H1 (cell line): ENCODE results near the gene RAD52. TPM values are rescaled to one million over a fixed set of nuclear protein-coding genes. Genes with fewer than 3 reads are reported as not detected.

Experiments
- CTCF ChIA-PET: fragments of 300-600 bp; sonication (Branson Sonifier 250); formaldehyde crosslinking; loops from one replicate; lab custom pipeline; 2021; ENCODE audit not compliant: partially characterized antibody; lab: Charles Lee
- POLR2A ChIA-PET: fragments of 300-600 bp; sonication (Branson Sonifier 250); formaldehyde crosslinking; loops from one replicate; lab custom pipeline; 2021; ENCODE audit warnings: inconsistent platforms; ENCODE audit not compliant: partially characterized antibody; lab: Charles Lee
- DNase-seq, 2 experiments: peaks; one replicate each; pipeline versions ENCODE4 v3.0.0 to v3.0.0-alpha.2; 2010 to 2022; ENCODE audit warnings: low spot score in 2 of 2, low read depth in 1 of 2, mixed read lengths in 1 of 2
- FAIRE-seq: peaks from 2 replicates; lab custom pipeline; 2011; peaks lifted over from hg19 to GRCh38; lab: Jason Lieb, UNC
- H2AFZ ChIP-seq: 2 replicates; pipeline ENCODE4 v1.8.1; 2012; ENCODE audit warnings: low read length, inconsistent platforms
- H2AK5ac ChIP-seq: 2 replicates; pipeline ENCODE4 v1.6.1; 2013; ENCODE audit warnings: low read depth, low read length
- H2BK120ac ChIP-seq: replicated peaks from 2 replicates; pipeline ENCODE3; 2013; ENCODE audit warnings: low read depth, low read length, inconsistent platforms
- H2BK12ac ChIP-seq: 2 replicates; pipeline ENCODE4 v1.6.1; 2013; ENCODE audit warnings: low read depth, low read length
- H2BK15ac ChIP-seq: 2 replicates; pipeline ENCODE4 v1.6.1; 2013; ENCODE audit warnings: low read length
- H2BK20ac ChIP-seq: 2 replicates; pipeline ENCODE4 v1.6.1; 2013; ENCODE audit warnings: low read length
- H2BK5ac ChIP-seq: 2 replicates; pipeline ENCODE4 v1.6.1; 2013; ENCODE audit warnings: low read depth, low read length
- H3K14ac ChIP-seq: 2 replicates; pipeline ENCODE4 v1.6.1; 2013; ENCODE audit warnings: inconsistent platforms; ENCODE audit not compliant: insufficient read length
- H3K18ac ChIP-seq: 2 replicates; pipeline ENCODE4 v1.6.1; 2013; ENCODE audit warnings: low read length; ENCODE audit errors: extremely low read depth
- H3K23ac ChIP-seq: 2 replicates; pipeline ENCODE4 v1.6.1; 2013; ENCODE audit warnings: inconsistent platforms; ENCODE audit not compliant: insufficient read length
- H3K23me2 ChIP-seq: 2 replicates; pipeline ENCODE4 v1.6.1; 2013; ENCODE audit warnings: low read depth, low read length
- H3K27ac ChIP-seq: 2 replicates; pipeline ENCODE4 v1.6.1; 2011; ENCODE audit warnings: low read depth, low read length, inconsistent platforms
- H3K27me3 ChIP-seq, 4 experiments: replicated peaks in 1 of 4; 1 replicate in 1 of 4; 2 replicates in 3 of 4; pipeline versions ENCODE4 v1.6.1 to v1.8.1; 2011 to 2013; ENCODE audit warnings: low read length in 3 of 4, mild to moderate bottlenecking in 3 of 4, inconsistent platforms in 2 of 4, mixed read lengths in 2 of 4, moderate library complexity in 1 of 4; ENCODE audit not compliant: control insufficient read depth in 3 of 4, insufficient read depth in 3 of 4; ENCODE audit errors: extremely low read depth in 1 of 4
- H3K36me3 ChIP-seq, 4 experiments: 2 replicates each; pipeline versions ENCODE4 v1.6.1 to v1.8.1; 2011 to 2013; ENCODE audit warnings: mild to moderate bottlenecking in 4 of 4, low read length in 3 of 4, moderate library complexity in 2 of 4, control low read depth in 1 of 4, inconsistent platforms in 1 of 4; ENCODE audit not compliant: insufficient read depth in 4 of 4, control insufficient read depth in 2 of 4
- H3K4ac ChIP-seq: replicated peaks from 2 replicates; pipeline ENCODE3; 2013; ENCODE audit warnings: low read length, low read depth, mixed read lengths, inconsistent platforms; ENCODE audit not compliant: insufficient read length
- H3K4me1 ChIP-seq, 4 experiments: replicated peaks in 1 of 4; 1 replicate in 1 of 4; 2 replicates in 3 of 4; pipeline versions ENCODE4 v1.6.1 to v1.8.1; 2011 to 2013; ENCODE audit warnings: low read length in 3 of 4, inconsistent platforms in 2 of 4, mixed read lengths in 1 of 4; ENCODE audit not compliant: insufficient read depth in 4 of 4, control insufficient read depth in 3 of 4
- H3K4me2 ChIP-seq, 2 experiments: 2 replicates each; pipeline versions ENCODE4 v1.6.1 to v1.8.1; 2011 to 2013; ENCODE audit warnings: low read depth in 2 of 2, low read length in 2 of 2, control low read depth in 1 of 2, inconsistent platforms in 1 of 2, mild to moderate bottlenecking in 1 of 2; ENCODE audit not compliant: insufficient read depth in 1 of 2
- H3K4me3 ChIP-seq, 4 experiments: fragments of 200-600, 300-600 bp in 1 of 4; sonication (generic), shearing (Covaris generic), sonication (Bioruptor Twin) in 1 of 4; 2 replicates each; pipeline versions ENCODE4 v1.5.1 to v1.8.1; 2011 to 2016; ENCODE audit warnings: low read length in 4 of 4, low read depth in 3 of 4, control low read depth in 2 of 4, inconsistent platforms in 2 of 4, mild to moderate bottlenecking in 2 of 4, mixed read lengths in 1 of 4, moderate library complexity in 1 of 4; ENCODE audit not compliant: insufficient read depth in 2 of 4; ENCODE audit errors: extremely low read depth in 1 of 4
- H3K56ac ChIP-seq: replicated peaks from 2 replicates; pipeline ENCODE3; 2013; ENCODE audit warnings: low read depth, mild to moderate bottlenecking, mixed read lengths, low read length, inconsistent platforms; ENCODE audit not compliant: insufficient read length
- H3K79me1 ChIP-seq: 2 replicates; pipeline ENCODE4 v1.6.1; 2013; ENCODE audit warnings: low read depth, low read length, control low read depth
- H3K79me2 ChIP-seq, 2 experiments: 2 replicates each; pipeline versions ENCODE4 v1.6.1 to v1.8.1; 2012 to 2013; ENCODE audit warnings: low read length in 2 of 2, mild to moderate bottlenecking in 2 of 2, inconsistent platforms in 1 of 2; ENCODE audit not compliant: insufficient read depth in 2 of 2, control insufficient read depth in 1 of 2
- H3K9ac ChIP-seq, 4 experiments: replicated peaks in 1 of 4; 1 replicate in 1 of 4; 2 replicates in 3 of 4; pipeline versions ENCODE4 v1.6.1 to v1.8.1; 2011 to 2013; ENCODE audit warnings: low read depth in 3 of 4, low read length in 3 of 4, control low read depth in 2 of 4, mild to moderate bottlenecking in 2 of 4, moderate library complexity in 2 of 4, inconsistent platforms in 1 of 4; ENCODE audit errors: extremely low read depth in 1 of 4
- H3K9me3 ChIP-seq, 2 experiments: 2 replicates each; pipeline versions ENCODE4 v1.6.1 to v1.8.1; 2012 to 2013; ENCODE audit warnings: mild to moderate bottlenecking in 2 of 2, moderate library complexity in 2 of 2, control low read depth in 1 of 2, inconsistent platforms in 1 of 2, low read depth in 1 of 2, low read length in 1 of 2, mixed read lengths in 1 of 2; ENCODE audit not compliant: insufficient read depth in 2 of 2
- H4K20me1 ChIP-seq, 2 experiments: replicated peaks in 1 of 2; 2 replicates each; pipeline versions ENCODE3 to v1.8.1; 2011 to 2013; ENCODE audit warnings: inconsistent platforms in 2 of 2, low read length in 2 of 2, mild to moderate bottlenecking in 1 of 2; ENCODE audit not compliant: insufficient read depth in 2 of 2, control insufficient read depth in 1 of 2
- H4K5ac ChIP-seq: 2 replicates; pipeline ENCODE4 v1.6.1; 2013; ENCODE audit warnings: low read length, low read depth, mixed read lengths, inconsistent platforms; ENCODE audit not compliant: insufficient read length
- H4K8ac ChIP-seq: 2 replicates; pipeline ENCODE4 v1.8.0; 2013; ENCODE audit warnings: mild to moderate bottlenecking, moderate library complexity, low read length, inconsistent platforms; ENCODE audit not compliant: insufficient read depth; ENCODE audit errors: extremely low read depth
- H4K91ac ChIP-seq: replicated peaks from 2 replicates; pipeline ENCODE3; 2013; ENCODE audit warnings: low read length, mixed read lengths, inconsistent platforms; ENCODE audit not compliant: insufficient read length
- CBX8 ChIP-seq: fragments of 300-800, 300-1000 bp; sonication (generic); IDR thresholded peaks from 2 replicates; pipeline ENCODE4 v1.7.1; 2016; ENCODE audit warnings: low read depth, low read length, borderline replicate concordance
- HDAC6 ChIP-seq: IDR thresholded peaks from one replicate; pipeline ENCODE4 v1.7.1; 2012; ENCODE audit warnings: low read depth, mild to moderate bottlenecking, inconsistent platforms, low read length, moderate library complexity
- KDM4A ChIP-seq: IDR thresholded peaks from one replicate; pipeline ENCODE4 v1.7.1; 2012; ENCODE audit warnings: low read depth, mild to moderate bottlenecking, moderate library complexity, low read length, inconsistent platforms; ENCODE audit not compliant: severe bottlenecking
- NANOG ChIP-seq: IDR thresholded peaks from 2 replicates; pipeline ENCODE4 v1.6.1; 2011; ENCODE audit warnings: low read length, low read depth, mild to moderate bottlenecking, inconsistent platforms; ENCODE audit not compliant: insufficient read depth, poor library complexity, severe bottlenecking
- NRF1 ChIP-seq: IDR thresholded peaks from 2 replicates; pipeline ENCODE4 v1.6.1; 2011; ENCODE audit warnings: mild to moderate bottlenecking, low read depth, low read length, improper control_type of control experiment
- POLR2A ChIP-seq, 2 experiments: IDR thresholded peaks; 1 replicate in 1 of 2; 2 replicates in 1 of 2; pipeline ENCODE4 v1.6.1; 2011; ENCODE audit warnings: low read depth in 2 of 2, low read length in 2 of 2, mild to moderate bottlenecking in 2 of 2; ENCODE audit errors: control extremely low read depth in 1 of 2
- POLR2AphosphoS5 ChIP-seq: IDR thresholded peaks from 2 replicates; pipeline ENCODE4 v1.6.1; 2011; ENCODE audit warnings: low read depth, low read length
- SIRT6 ChIP-seq: IDR thresholded peaks from one replicate; pipeline ENCODE4 v1.7.1; 2012; ENCODE audit warnings: low read length, inconsistent platforms
- SP4 ChIP-seq: IDR thresholded peaks from 2 replicates; pipeline ENCODE4 v1.6.1; 2012; ENCODE audit warnings: low read length, inconsistent platforms
- WGBS, 2 experiments: shearing (Covaris generic) in 1 of 2; methylation state at CpG; one replicate each; pipeline versions ENCODE4 v1.1.6 to v1.1.7; 2013 to 2015; ENCODE audit warnings: low lambda C conversion rate in 2 of 2, mixed read lengths in 2 of 2, inconsistent platforms in 1 of 2, low coverage in 1 of 2, missing lambda C conversion rate in 1 of 2; ENCODE audit not compliant: insufficient replicate concordance in 2 of 2, insufficient coverage in 1 of 2, insufficient read length in 1 of 2; ENCODE audit errors: extremely low coverage in 1 of 2, missing lambda C conversion rate in 1 of 2; 5-methylcytosine and 5-hydroxymethylcytosine counted together
- polyA plus RNA-seq, 7 experiments: library from polyadenylated mRNA; depleted of rRNA in 3 of 7; stranded (reverse) in 5 of 7; unstranded in 2 of 7; fragments of >200 nt in 5 of 7; fragments of 200-250 nt in 2 of 7; gene quantifications; 1 replicate in 5 of 7; 2 replicates in 1 of 7; 4 replicates in 1 of 7; pipeline versions ENCODE4 v1.2.1 to v1.2.3, GENCODE V29; 2011 to 2013; ENCODE audit warnings: missing spikeins in 2 of 7, mixed read lengths in 2 of 7
- total RNA-seq: library from RNA; stranded (reverse); fragmentation: NEBNext Ultra II Directional; extraction: Animal tissue kit (Norgen Biotek cat#: 25700); gene quantifications from 2 replicates; pipeline ENCODE4 v1.2.1, GENCODE V29; 2021
- TF ChIP-seq, protein P1 (sequence below): IDR thresholded peaks from 2 replicates; pipeline ENCODE4 v1.6.1; 2012; ENCODE audit warnings: inconsistent platforms

The RAD52 gene
- total and polyA plus RNA-seq, 2 of the 8 experiments (the other 6 are each of a cell fraction or from before 2014, with no cell fraction given), result 12.5 to 14.3 TPM

DNA sequence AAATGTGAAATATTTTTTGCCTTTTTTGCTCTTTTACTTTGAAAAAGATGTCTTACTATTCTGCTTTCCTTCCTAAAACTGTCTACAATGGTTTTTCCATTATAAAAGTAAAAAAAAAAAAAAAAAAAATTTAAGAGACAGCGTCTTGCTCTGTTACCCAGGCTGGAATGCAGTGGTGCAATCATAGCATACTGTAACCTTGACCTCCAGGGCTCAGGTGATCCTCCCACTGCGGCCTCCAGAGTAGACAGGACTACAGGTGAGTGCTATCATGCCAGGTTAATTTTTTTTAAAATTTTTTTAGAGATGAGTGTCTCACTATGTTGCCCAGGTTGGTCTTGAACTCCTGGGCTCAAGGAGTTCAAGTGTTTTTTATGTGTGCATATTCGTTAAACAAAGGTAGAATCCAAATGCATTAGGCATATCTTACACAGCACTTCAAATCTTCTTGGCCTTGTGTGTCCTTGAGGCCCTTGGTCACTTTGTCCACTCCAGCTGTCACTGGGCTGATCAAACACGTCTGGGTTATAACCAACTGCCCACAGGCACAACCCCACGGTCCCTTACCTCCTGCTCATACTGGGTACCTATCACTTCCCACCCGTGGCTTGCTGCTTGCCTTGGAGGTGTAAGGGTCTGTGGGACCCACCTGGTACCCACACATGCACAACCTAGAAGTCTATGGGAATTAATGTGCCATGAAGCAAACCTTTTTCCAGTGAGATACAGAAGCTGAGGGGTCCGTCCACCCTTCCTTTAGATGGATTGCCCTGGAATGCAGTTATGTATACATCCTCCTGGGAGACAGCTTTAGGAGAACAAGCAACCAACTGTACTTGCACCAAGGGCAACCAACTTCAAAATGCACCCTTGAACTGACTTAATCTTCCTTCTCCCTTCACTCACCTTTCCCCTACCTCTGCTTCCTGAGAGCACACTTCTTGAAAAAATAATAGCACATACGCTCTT, 12.8 kb downstream of the RAD52 start:
- Histone ChIP-seq H3K27ac (no peak overlapping the region), H3K56ac (no peak overlapping the region), H3K9ac (no peak overlapping the region; a peak in 1 of 7 replicates), H3K9me3 (no peaks in the 10 kb centered on the region), H3K4me2 (no peak overlapping the region)
- POLR2A ChIA-PET, result interaction anchor here (2.4 kb wide), 1 partner anchor 13 kb away, joined by 9 read pairs; the partner anchor contains the start of gene RAD52
- no peak for TF ChIP-seq NANOG
- no peak for TF ChIP-seq CBX8
- no peak for TF ChIP-seq SIRT6
- TF ChIP-seq, protein P1, sequence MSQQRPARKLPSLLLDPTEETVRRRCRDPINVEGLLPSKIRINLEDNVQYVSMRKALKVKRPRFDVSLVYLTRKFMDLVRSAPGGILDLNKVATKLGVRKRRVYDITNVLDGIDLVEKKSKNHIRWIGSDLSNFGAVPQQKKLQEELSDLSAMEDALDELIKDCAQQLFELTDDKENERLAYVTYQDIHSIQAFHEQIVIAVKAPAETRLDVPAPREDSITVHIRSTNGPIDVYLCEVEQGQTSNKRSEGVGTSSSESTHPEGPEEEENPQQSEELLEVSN, result no peak
- no peak for TF ChIP-seq NRF1
- TF ChIP-seq POLR2A (IDR thresholded peaks at IDR 0.05; ENCODE audit: control extremely low read depth in 1 of 2, low read depth in 2 of 2, low read length in 2 of 2), result no peak
- no peak for TF ChIP-seq HDAC6
- no peak for TF ChIP-seq POLR2AphosphoS5
- no peak for TF ChIP-seq KDM4A
- TF ChIP-seq SP4, result no peak
- TF ChIP-seq, all 59 proteins: peak for 0
- no peak overlapping the region for H3K4ac ChIP-seq
- CTCF ChIA-PET, result interaction anchor here (0.6 to 1.9 kb wide), 5 partner anchors 10 to 366 kb away, joined by 3 to 5 read pairs (median 3); no protein-coding TSS in a partner anchor
- no peak overlapping the region for H2BK20ac ChIP-seq
- 95% methylated on average over 8 of the region's 8 CpGs; no CpG with 5 or more reads in 1 of the 2 experiments for WGBS, 2 experiments
- DNase-seq, result no peak
- H4K91ac ChIP-seq, result no peak overlapping the region
- H2BK12ac ChIP-seq, result no peak overlapping the region
- H3K79me1 ChIP-seq, result peaks cover 5% of the 10 kb centered on the region; the same call in 1 of the 2 replicates
- H2BK5ac ChIP-seq, result no peak overlapping the region
- no peak overlapping the region for H2BK120ac ChIP-seq
- H3K23me2 ChIP-seq, result no peaks in the 10 kb centered on the region
- H2AK5ac ChIP-seq, result no peak overlapping the region
- peaks cover 0 to 2% of the 10 kb centered on the region in 2 experiments for H4K20me1 ChIP-seq
- no peak overlapping the region for H4K5ac ChIP-seq
- H3K4me1 ChIP-seq, result no peaks in the 10 kb centered on the region
- FAIRE-seq, result no peak
- no peak overlapping the region for H3K14ac ChIP-seq
- peaks cover 0 to 18% of the 10 kb centered on the region in 2 experiments; a peak in 1 of 4 replicates for H3K79me2 ChIP-seq
- H3K36me3 ChIP-seq, result peaks cover 1 to 13% (median 3%) of the 10 kb centered on the region in 4 experiments; a peak in 5 of 8 replicates
- no peaks in the 10 kb centered on the region for H3K27me3 ChIP-seq
- no peak overlapping the region for H3K18ac ChIP-seq
- no peak overlapping the region for H2AFZ ChIP-seq
- H3K4me3 ChIP-seq, result no peak overlapping the region
- no peak overlapping the region for H4K8ac ChIP-seq
- no peak overlapping the region for H2BK15ac ChIP-seq
- no peak overlapping the region for H3K23ac ChIP-seq
